ENCODE results near the gene SNCAIP.
"Not testable (repeated sequence)": the region's sequence is repeated elsewhere in the genome, so short reads cannot be mapped to it uniquely, and the experiment has no call there.

SNCAIP gene

GRCh38 chr5:122363623-122364022 lies 51.6 kb downstream of the SNCAIP start:
- no peak for DNase-seq

GRCh38 chr5:122366501-122366900 lies 54.5 kb downstream of the SNCAIP start:
- no peak for DNase-seq

- DNase-seq = no peak
Measured at GRCh38 chr5:122367456-122367855, 55.4 kb downstream of the SNCAIP start.

GRCh38 chr5:122368510-122369251 lies 56.6 kb downstream of the SNCAIP start:
- DNase-seq = no peak

GRCh38 chr5:122369253-122369815 lies 57.3 kb downstream of the SNCAIP start:
- DNase-seq = no peak

GRCh38 chr5:122371511-122372151 lies 59.6 kb downstream of the SNCAIP start:
- DNase-seq = no peak

GRCh38 chr5:122374110-122374509 lies 62.1 kb downstream of the SNCAIP start:
- DNase-seq = no peak

GRCh38 chr5:122375801-122376200 lies 63.8 kb downstream of the SNCAIP start:
- no peak for DNase-seq

GRCh38 chr5:122376250-122376649 lies 64.2 kb downstream of the SNCAIP start:
- DNase-seq = no peak

GRCh38 chr5:122377026-122377425 lies 65.0 kb downstream of the SNCAIP start:
- no peak for DNase-seq

GRCh38 chr5:122382938-122383337 lies 70.9 kb downstream of the SNCAIP start:
- not testable (repeated sequence) for DNase-seq

GRCh38 chr5:122384739-122385235 lies 72.8 kb downstream of the SNCAIP start:
- no peak for DNase-seq

GRCh38 chr5:122385286-122385685 lies 73.2 kb downstream of the SNCAIP start:
- no peak for DNase-seq

GRCh38 chr5:122385808-122386207 lies 73.8 kb downstream of the SNCAIP start:
- DNase-seq = no peak

- no peak for DNase-seq
Measured at GRCh38 chr5:122390154-122390553, 78.1 kb downstream of the SNCAIP start.

- no peak for DNase-seq
Measured at GRCh38 chr5:122390694-122391093, 78.7 kb downstream of the SNCAIP start.

GRCh38 chr5:122391621-122392020 lies 79.6 kb downstream of the SNCAIP start:
- no peak for DNase-seq

GRCh38 chr5:122392224-122392623 lies 80.2 kb downstream of the SNCAIP start:
- DNase-seq = no peak

- no peak for DNase-seq
Measured at GRCh38 chr5:122392824-122393223, 80.8 kb downstream of the SNCAIP start.

GRCh38 chr5:122394284-122394930 lies 82.4 kb downstream of the SNCAIP start:
- DNase-seq = no peak

- DNase-seq = no peak
Measured at GRCh38 chr5:122398016-122398415, 86.0 kb downstream of the SNCAIP start.

GRCh38 chr5:122400341-122400740 lies 88.3 kb downstream of the SNCAIP start:
- no peak for DNase-seq

GRCh38 chr5:122400938-122401337 lies 88.9 kb downstream of the SNCAIP start:
- DNase-seq = no peak

All from activated gamma-delta T cell treated with Interleukin-2 at 50 U/mL for 16 hours (primary cell).